GM13976 (cell line): ENCODE results near the gene HOXD9.

Source experiments
- DNase-seq: peaks from one replicate; pipeline ENCODE4 v3.0.0; 2012; ENCODE audit warnings: low spot score
- in situ Hi-C: fragments of 300-500 bp; cut with MboI; formaldehyde crosslinking; loops from one replicate; pipeline ENCODE4 v1.12.0; 2022; ENCODE audit warnings: low sequenced_read_pairs, mixed read lengths, inconsistent platforms; ENCODE audit not compliant: unreplicated experiment
- TF ChIP-seq, protein P1 (sequence below): IDR thresholded peaks from 2 replicates; pipeline ENCODE4 v1.5.1; 2012; ENCODE audit warnings: borderline replicate concordance, mild to moderate bottlenecking; ENCODE audit not compliant: insufficient read depth; ENCODE audit errors: extremely low read depth, missing control alignments, control extremely low read depth

HOXD9 gene

GRCh38 chr2:176150584-176151441, 28.3 kb downstream of the HOXD9 start:
- DNase-seq: no peak
- TF ChIP-seq, protein P1, sequence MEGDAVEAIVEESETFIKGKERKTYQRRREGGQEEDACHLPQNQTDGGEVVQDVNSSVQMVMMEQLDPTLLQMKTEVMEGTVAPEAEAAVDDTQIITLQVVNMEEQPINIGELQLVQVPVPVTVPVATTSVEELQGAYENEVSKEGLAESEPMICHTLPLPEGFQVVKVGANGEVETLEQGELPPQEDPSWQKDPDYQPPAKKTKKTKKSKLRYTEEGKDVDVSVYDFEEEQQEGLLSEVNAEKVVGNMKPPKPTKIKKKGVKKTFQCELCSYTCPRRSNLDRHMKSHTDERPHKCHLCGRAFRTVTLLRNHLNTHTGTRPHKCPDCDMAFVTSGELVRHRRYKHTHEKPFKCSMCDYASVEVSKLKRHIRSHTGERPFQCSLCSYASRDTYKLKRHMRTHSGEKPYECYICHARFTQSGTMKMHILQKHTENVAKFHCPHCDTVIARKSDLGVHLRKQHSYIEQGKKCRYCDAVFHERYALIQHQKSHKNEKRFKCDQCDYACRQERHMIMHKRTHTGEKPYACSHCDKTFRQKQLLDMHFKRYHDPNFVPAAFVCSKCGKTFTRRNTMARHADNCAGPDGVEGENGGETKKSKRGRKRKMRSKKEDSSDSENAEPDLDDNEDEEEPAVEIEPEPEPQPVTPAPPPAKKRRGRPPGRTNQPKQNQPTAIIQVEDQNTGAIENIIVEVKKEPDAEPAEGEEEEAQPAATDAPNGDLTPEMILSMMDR: no peak
- in situ Hi-C loops: no loop called here

DNA sequence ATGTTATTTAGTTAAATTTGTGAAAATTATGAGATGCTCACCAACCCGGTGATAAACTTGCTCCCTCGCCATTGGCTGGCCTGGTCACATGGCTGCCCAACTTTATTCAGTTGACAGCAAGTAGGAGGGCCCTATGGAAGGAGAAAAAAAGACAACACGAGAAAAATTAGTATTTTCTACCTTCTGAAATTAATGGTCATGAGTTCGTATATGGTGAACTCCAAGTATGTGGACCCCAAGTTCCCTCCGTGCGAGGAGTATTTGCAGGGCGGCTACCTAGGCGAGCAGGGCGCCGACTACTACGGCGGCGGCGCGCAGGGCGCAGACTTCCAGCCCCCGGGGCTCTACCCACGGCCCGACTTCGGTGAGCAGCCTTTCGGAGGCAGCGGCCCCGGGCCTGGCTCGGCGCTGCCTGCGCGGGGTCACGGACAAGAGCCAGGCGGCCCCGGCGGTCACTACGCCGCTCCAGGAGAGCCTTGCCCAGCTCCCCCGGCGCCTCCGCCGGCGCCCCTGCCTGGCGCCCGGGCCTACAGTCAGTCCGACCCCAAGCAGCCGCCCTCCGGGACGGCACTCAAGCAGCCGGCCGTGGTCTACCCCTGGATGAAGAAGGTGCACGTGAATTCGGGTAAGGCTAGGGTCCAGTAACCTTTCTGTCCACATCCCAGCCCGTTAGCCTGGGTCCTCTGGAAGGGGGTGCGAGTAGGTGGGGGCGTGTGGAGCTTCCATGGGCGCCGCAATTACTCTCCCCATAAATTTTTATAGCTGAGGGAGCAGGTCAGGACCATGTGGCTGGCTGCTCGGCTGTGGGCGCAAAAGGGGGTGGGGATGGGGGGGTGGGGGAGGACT, 29.1 kb downstream of the HOXD9 start, which contains the start of gene HOXD4:
HOXD4 (plus strand) TSS at position 109 of the 846 bp plus-strand sequence; CDS start at position 193, 84 bp downstream.
- in situ Hi-C loops: no loop called here
- no peak for DNase-seq
- TF ChIP-seq, protein P1: no peak

GRCh38 chr2:176152350-176153181, 30.0 kb downstream of the HOXD9 start:
- DNase-seq: no peak
- in situ Hi-C loops: no loop called here
- TF ChIP-seq, protein P1: no peak

GRCh38 chr2:176154576-176155252, 32.2 kb downstream of the HOXD9 start:
- TF ChIP-seq, protein P1: no peak
- in situ Hi-C loops: no loop called here
- no peak for DNase-seq

GRCh38 chr2:176155356-176156044, 33.0 kb downstream of the HOXD9 start:
- in situ Hi-C loops: no loop called here
- DNase-seq: no peak
- TF ChIP-seq, protein P1: no peak
